HEK293 (cell line): ENCODE data around the gene SLC9A5.

Source experiments
- AEBP2 ChIP-seq: fragments of 450-650 bp; formaldehyde crosslinking; IDR thresholded peaks from 2 replicates; pipeline ENCODE4 v1.5.1; 2016; ENCODE audit warnings: missing biosample characterization, missing genetic modification characterization, borderline replicate concordance
- BCL11A ChIP-seq: fragments of 450-650 bp; formaldehyde crosslinking; IDR thresholded peaks from 2 replicates; pipeline ENCODE4 v1.5.1; 2016; ENCODE audit warnings: low read depth, missing biosample characterization, missing genetic modification characterization
- FEZF1 ChIP-seq: fragments of 450-650 bp; formaldehyde crosslinking; IDR thresholded peaks from 2 replicates; pipeline ENCODE4 v1.5.1; 2016; ENCODE audit warnings: missing biosample characterization, missing genetic modification characterization
- HOXC10 ChIP-seq: sonication (generic); formaldehyde crosslinking; IDR thresholded peaks from 2 replicates; pipeline ENCODE4 v1.8.1; 2023; ENCODE audit warnings: mild to moderate bottlenecking, missing genetic modification reagents
- MZF1 ChIP-seq: fragments of 450-650 bp; formaldehyde crosslinking; IDR thresholded peaks from 2 replicates; pipeline ENCODE4 v1.5.1; 2017; ENCODE audit warnings: missing biosample characterization, missing genetic modification characterization, borderline replicate concordance
- OSR2 ChIP-seq: fragments of 450-650 bp; formaldehyde crosslinking; IDR thresholded peaks from 2 replicates; pipeline ENCODE4 v1.5.1; 2016; ENCODE audit warnings: missing biosample characterization, missing genetic modification characterization
- SCRT1 ChIP-seq: fragments of 450-650 bp; formaldehyde crosslinking; IDR thresholded peaks from 2 replicates; pipeline ENCODE4 v1.5.1; 2016; ENCODE audit warnings: missing biosample characterization, missing genetic modification characterization, borderline replicate concordance
- SCRT2 ChIP-seq: fragments of 450-650 bp; formaldehyde crosslinking; IDR thresholded peaks from 2 replicates; pipeline ENCODE4 v1.5.1; 2016; ENCODE audit warnings: missing biosample characterization, missing genetic modification characterization
- SETDB1 ChIP-seq: IDR thresholded peaks from one replicate; pipeline ENCODE4 v1.6.1; 2017; ENCODE audit warnings: mild to moderate bottlenecking, low read length, moderate library complexity, mixed read lengths; ENCODE audit not compliant: insufficient read length
- SP2 ChIP-seq: fragments of 450-650 bp; formaldehyde crosslinking; IDR thresholded peaks from 2 replicates; pipeline ENCODE4 v1.5.1; 2016; ENCODE audit warnings: missing biosample characterization, missing genetic modification characterization
- SP3 ChIP-seq: fragments of 450-650 bp; formaldehyde crosslinking; IDR thresholded peaks from 2 replicates; pipeline ENCODE4 v1.5.1; 2016; ENCODE audit warnings: missing biosample characterization, missing genetic modification characterization
- TRIM28 ChIP-seq: IDR thresholded peaks from 2 replicates; pipeline ENCODE4 v1.6.1; 2011; ENCODE audit warnings: low read length, control low read depth, borderline replicate concordance
- WT1 ChIP-seq: fragments of 450-650 bp; formaldehyde crosslinking; IDR thresholded peaks from 2 replicates; pipeline ENCODE4 v1.5.1; 2016; ENCODE audit warnings: missing biosample characterization, missing genetic modification characterization
- ZBTB20 ChIP-seq: fragments of 450-650 bp; formaldehyde crosslinking; IDR thresholded peaks from 2 replicates; pipeline ENCODE4 v1.5.1; 2016; ENCODE audit warnings: missing biosample characterization, missing genetic modification characterization
- ZBTB44 ChIP-seq: fragments of 450-650 bp; IDR thresholded peaks from 2 replicates; pipeline ENCODE4 v1.5.1; 2018; ENCODE audit warnings: missing biosample characterization, mild to moderate bottlenecking, missing genetic modification characterization
- ZBTB48 ChIP-seq: fragments of 450-650 bp; formaldehyde crosslinking; IDR thresholded peaks from 2 replicates; pipeline ENCODE4 v1.5.1; 2016; ENCODE audit warnings: missing biosample characterization, missing genetic modification characterization
- ZFP69B ChIP-seq: fragments of 450-650 bp; formaldehyde crosslinking; IDR thresholded peaks from 2 replicates; pipeline ENCODE4 v1.5.1; 2016; ENCODE audit warnings: missing biosample characterization, missing genetic modification characterization
- ZNF140 ChIP-seq: fragments of 450-650 bp; formaldehyde crosslinking; IDR thresholded peaks from 2 replicates; pipeline ENCODE4 v1.5.1; 2016; ENCODE audit warnings: missing biosample characterization, missing genetic modification characterization
- ZNF155 ChIP-seq: fragments of 450-650 bp; formaldehyde crosslinking; IDR thresholded peaks from 2 replicates; pipeline ENCODE4 v1.5.1; 2016; ENCODE audit warnings: missing biosample characterization, missing genetic modification characterization
- ZNF157 ChIP-seq: fragments of 450-650 bp; formaldehyde crosslinking; IDR thresholded peaks from 2 replicates; pipeline ENCODE4 v1.5.1; 2016; ENCODE audit warnings: missing biosample characterization, missing genetic modification characterization
- ZNF175 ChIP-seq: fragments of 450-650 bp; formaldehyde crosslinking; IDR thresholded peaks from 2 replicates; pipeline ENCODE4 v1.5.1; 2016; ENCODE audit warnings: missing biosample characterization, missing genetic modification characterization
- ZNF211 ChIP-seq: fragments of 450-650 bp; formaldehyde crosslinking; IDR thresholded peaks from 2 replicates; pipeline ENCODE4 v1.5.1; 2016; ENCODE audit warnings: low read depth, missing biosample characterization, missing genetic modification characterization
- ZNF221 ChIP-seq: fragments of 450-650 bp; formaldehyde crosslinking; IDR thresholded peaks from 2 replicates; pipeline ENCODE4 v1.5.1; 2017; ENCODE audit warnings: missing biosample characterization, missing genetic modification characterization, borderline replicate concordance
- ZNF274 ChIP-seq, 2 experiments: fragments of 200-500 bp in 1 of 2; fragments of 450-650 bp in 1 of 2; sonication (Bioruptor generic) in 1 of 2; formaldehyde crosslinking in 1 of 2; IDR thresholded peaks; 2 replicates each; pipeline versions ENCODE4 v1.5.1 to v1.6.1; 2014 to 2016; ENCODE audit warnings: borderline replicate concordance in 1 of 2, inconsistent platforms in 1 of 2, low read length in 1 of 2, missing biosample characterization in 1 of 2, missing genetic modification characterization in 1 of 2
- ZNF341 ChIP-seq: fragments of 450-650 bp; formaldehyde crosslinking; IDR thresholded peaks from 2 replicates; pipeline ENCODE4; 2016; ENCODE audit warnings: low read depth, missing biosample characterization, missing genetic modification characterization
- ZNF354C ChIP-seq: fragments of 450-650 bp; formaldehyde crosslinking; IDR thresholded peaks from 2 replicates; pipeline ENCODE4 v1.5.1; 2016; ENCODE audit warnings: missing biosample characterization, missing genetic modification characterization, low read depth, borderline replicate concordance
- ZNF426 ChIP-seq: fragments of 450-650 bp; formaldehyde crosslinking; IDR thresholded peaks from 2 replicates; pipeline ENCODE4 v1.5.1; 2017; ENCODE audit warnings: missing biosample characterization, missing genetic modification characterization, mild to moderate bottlenecking, inconsistent platforms, moderate library complexity
- ZNF48 ChIP-seq: fragments of 450-650 bp; formaldehyde crosslinking; IDR thresholded peaks from 2 replicates; pipeline ENCODE4 v1.5.1; 2016; ENCODE audit warnings: missing biosample characterization, missing genetic modification characterization
- ZNF510 ChIP-seq: fragments of 450-650 bp; formaldehyde crosslinking; IDR thresholded peaks from 2 replicates; pipeline ENCODE4 v1.5.1; 2018; ENCODE audit warnings: mild to moderate bottlenecking, missing genetic modification characterization, missing biosample characterization; ENCODE audit not compliant: insufficient replicate concordance
- ZNF529 ChIP-seq: fragments of 450-650 bp; formaldehyde crosslinking; IDR thresholded peaks from 2 replicates; pipeline ENCODE4 v1.5.1; 2017; ENCODE audit warnings: missing genetic modification characterization, missing biosample characterization; ENCODE audit not compliant: insufficient replicate concordance
- ZNF544 ChIP-seq: fragments of 450-650 bp; formaldehyde crosslinking; IDR thresholded peaks from 2 replicates; pipeline ENCODE4 v1.5.0; 2017; ENCODE audit warnings: missing biosample characterization, missing genetic modification characterization
- ZNF549 ChIP-seq: fragments of 450-650 bp; IDR thresholded peaks from 2 replicates; pipeline ENCODE4 v1.5.1; 2018; ENCODE audit warnings: missing biosample characterization, missing genetic modification characterization, mild to moderate bottlenecking, inconsistent platforms, moderate library complexity
- ZNF560 ChIP-seq: fragments of 450-650 bp; formaldehyde crosslinking; IDR thresholded peaks from 2 replicates; pipeline ENCODE4 v1.5.1; 2017; ENCODE audit warnings: missing biosample characterization, missing genetic modification characterization, borderline replicate concordance
- ZNF610 ChIP-seq: fragments of 450-650 bp; formaldehyde crosslinking; IDR thresholded peaks from 2 replicates; pipeline ENCODE4 v1.5.1; 2016; ENCODE audit warnings: missing biosample characterization, missing genetic modification characterization, borderline replicate concordance
- ZNF791 ChIP-seq: fragments of 450-650 bp; formaldehyde crosslinking; IDR thresholded peaks from 2 replicates; pipeline ENCODE4 v1.5.1; 2016; ENCODE audit warnings: missing biosample characterization, missing genetic modification characterization
- TF ChIP-seq, protein P1 (sequence below): sonication (generic); formaldehyde crosslinking; IDR thresholded peaks from 2 replicates; pipeline ENCODE4 v1.8.1; 2022; ENCODE audit warnings: mild to moderate bottlenecking, moderate library complexity, missing genetic modification reagents
- TF ChIP-seq, protein P2 (sequence below): fragments of 450-650 bp; formaldehyde crosslinking; IDR thresholded peaks from 2 replicates; pipeline ENCODE4 v1.5.1; 2016; ENCODE audit warnings: missing biosample characterization, missing genetic modification characterization

SLC9A5 gene

DNA sequence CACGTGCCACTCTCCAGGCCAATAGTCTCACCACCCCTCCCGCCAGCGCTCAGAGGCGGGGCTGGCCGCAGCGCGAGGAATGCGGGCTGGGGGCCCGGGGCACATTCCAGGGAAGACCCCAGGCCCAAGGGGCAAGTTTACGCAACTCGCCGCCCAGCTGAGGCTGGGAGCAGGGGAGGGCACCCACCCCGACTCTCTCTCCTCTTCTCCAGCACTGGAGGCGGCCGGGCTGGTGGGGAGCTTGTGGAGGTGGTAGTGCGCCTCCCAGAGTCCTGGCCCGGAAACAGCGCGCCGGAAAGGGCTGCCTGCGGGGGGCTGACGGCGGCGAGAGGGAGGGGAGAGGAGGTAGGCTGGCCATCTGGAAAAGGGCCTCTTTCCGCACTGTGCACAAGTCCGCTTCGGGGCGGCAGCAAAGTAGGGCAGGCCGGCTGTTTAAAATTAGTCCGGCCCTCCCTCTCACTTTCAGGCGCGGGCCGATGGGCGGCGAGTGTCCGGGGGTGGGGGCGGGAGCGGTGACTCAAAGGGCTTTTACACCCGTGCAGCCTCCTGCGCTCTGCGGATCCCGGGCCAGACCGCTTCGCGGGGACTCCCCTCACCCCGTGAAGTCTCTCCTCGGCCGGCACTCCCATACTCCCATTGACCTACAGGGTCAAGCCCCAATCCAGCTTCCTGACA is 2.6 kb upstream of the SLC9A5 start (continued):
- TF ChIP-seq ZBTB44 (no peak), ZNF341 (tag by site-specific recombination) (peak; percentile 95), OSR2 (tag by site-specific recombination) (no peak), MZF1 (0 out of 2 replicates have a peak, but pooled peaks have one; percentile 18), SP2 (peak; percentile 83), ZNF221 (tag by site-specific recombination) (no peak), ZNF549 (no peak), ZNF140 (tag by site-specific recombination) (no peak), TRIM28 (no peak), ZNF274 (IDR thresholded peaks at IDR 0.05; ENCODE audit: low read length) (no peak), ZNF274 (tag by site-specific recombination; IDR thresholded peaks at IDR 0.05; ENCODE audit: borderline replicate concordance) (no peak), ZNF48 (tag by site-specific recombination) (no peak), ZNF354C (tag by site-specific recombination) (no peak), ZNF529 (tag by site-specific recombination) (no peak), ZBTB20 (tag by site-specific recombination) (peak; percentile 85), ZNF211 (tag by site-specific recombination) (no peak), ZNF155 (tag by site-specific recombination) (no peak), ZNF791 (tag by site-specific recombination) (no peak), ZNF157 (tag by site-specific recombination) (no peak), FEZF1 (tag by site-specific recombination) (no peak), ZNF175 (tag by site-specific recombination) (no peak), ZNF610 (tag by site-specific recombination) (no peak; the same call in 1 of the 2 replicates), AEBP2 (tag by site-specific recombination) (no peak), ZNF560 (tag by site-specific recombination) (no peak), SETDB1 (no peak), ZNF544 (tag by site-specific recombination) (no peak), ZBTB48 (no peak), BCL11A (tag by site-specific recombination) (peak; percentile 74), SP3 (tag by site-specific recombination) (peak; percentile 82), WT1 (tag by site-specific recombination) (peak; percentile 81), HOXC10 (no peak), SCRT1 (tag by site-specific recombination) (no peak), SCRT2 (tag by site-specific recombination) (no peak), ZNF426 (no peak), ZFP69B (tag by site-specific recombination) (no peak), ZNF510 (tag by site-specific recombination) (no peak)
- TF ChIP-seq, protein P1, sequence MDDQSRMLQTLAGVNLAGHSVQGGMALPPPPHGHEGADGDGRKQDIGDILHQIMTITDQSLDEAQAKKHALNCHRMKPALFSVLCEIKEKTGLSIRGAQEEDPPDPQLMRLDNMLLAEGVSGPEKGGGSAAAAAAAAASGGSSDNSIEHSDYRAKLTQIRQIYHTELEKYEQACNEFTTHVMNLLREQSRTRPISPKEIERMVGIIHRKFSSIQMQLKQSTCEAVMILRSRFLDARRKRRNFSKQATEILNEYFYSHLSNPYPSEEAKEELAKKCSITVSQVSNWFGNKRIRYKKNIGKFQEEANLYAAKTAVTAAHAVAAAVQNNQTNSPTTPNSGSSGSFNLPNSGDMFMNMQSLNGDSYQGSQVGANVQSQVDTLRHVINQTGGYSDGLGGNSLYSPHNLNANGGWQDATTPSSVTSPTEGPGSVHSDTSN: no peak
- TF ChIP-seq, protein P2, sequence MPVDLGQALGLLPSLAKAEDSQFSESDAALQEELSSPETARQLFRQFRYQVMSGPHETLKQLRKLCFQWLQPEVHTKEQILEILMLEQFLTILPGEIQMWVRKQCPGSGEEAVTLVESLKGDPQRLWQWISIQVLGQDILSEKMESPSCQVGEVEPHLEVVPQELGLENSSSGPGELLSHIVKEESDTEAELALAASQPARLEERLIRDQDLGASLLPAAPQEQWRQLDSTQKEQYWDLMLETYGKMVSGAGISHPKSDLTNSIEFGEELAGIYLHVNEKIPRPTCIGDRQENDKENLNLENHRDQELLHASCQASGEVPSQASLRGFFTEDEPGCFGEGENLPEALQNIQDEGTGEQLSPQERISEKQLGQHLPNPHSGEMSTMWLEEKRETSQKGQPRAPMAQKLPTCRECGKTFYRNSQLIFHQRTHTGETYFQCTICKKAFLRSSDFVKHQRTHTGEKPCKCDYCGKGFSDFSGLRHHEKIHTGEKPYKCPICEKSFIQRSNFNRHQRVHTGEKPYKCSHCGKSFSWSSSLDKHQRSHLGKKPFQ: no peak
